ENCODE results near the gene NUMBL.
"Not testable (repeated sequence)": the region's sequence is repeated elsewhere in the genome, so short reads cannot be mapped to it uniquely, and the experiment has no call there.

The NUMBL gene

GRCh38 chr19:40661616-40662015, 28.8 kb downstream of the NUMBL start:
- DNase-seq, result no peak

- DNase-seq, result no peak
These were observed 30.9 kb downstream of the NUMBL start for GRCh38 chr19:40659566-40659965.

- DNase-seq, result no peak
These were observed 31.3 kb downstream of the NUMBL start for GRCh38 chr19:40659116-40659515.

- DNase-seq, result no peak
These were observed 32.4 kb downstream of the NUMBL start for GRCh38 chr19:40658031-40658430.

GRCh38 chr19:40655684-40656083, 34.8 kb downstream of the NUMBL start:
- not testable (repeated sequence) for DNase-seq

GRCh38 chr19:40652303-40652702, 38.1 kb downstream of the NUMBL start:
- DNase-seq, result not testable (repeated sequence)

GRCh38 chr19:40650749-40651305, 39.6 kb downstream of the NUMBL start:
- no peak for DNase-seq

GRCh38 chr19:40649903-40650675, 40.4 kb downstream of the NUMBL start:
- DNase-seq, result not testable (repeated sequence)

- no peak for DNase-seq
These were observed 43.7 kb downstream of the NUMBL start for GRCh38 chr19:40646743-40647254.

- DNase-seq, result no peak
These were observed 47.6 kb downstream of the NUMBL start for GRCh38 chr19:40642757-40643305.

GRCh38 chr19:40642051-40642706, 48.3 kb downstream of the NUMBL start:
- no peak for DNase-seq

GRCh38 chr19:40641281-40641680, 49.2 kb downstream of the NUMBL start:
- no peak for DNase-seq

GRCh38 chr19:40640744-40641143, 49.7 kb downstream of the NUMBL start:
- DNase-seq, result peak; percentile 43

- no peak for DNase-seq
These were observed 50.8 kb downstream of the NUMBL start for GRCh38 chr19:40639638-40639982.

GRCh38 chr19:40638327-40638726, 52.1 kb downstream of the NUMBL start:
- DNase-seq, result no peak

- DNase-seq, result no peak
These were observed 57.2 kb downstream of the NUMBL start for GRCh38 chr19:40633207-40633606.

- no peak for DNase-seq
These were observed 58.0 kb downstream of the NUMBL start for GRCh38 chr19:40632311-40633036.

- no peak for DNase-seq
These were observed 59.8 kb downstream of the NUMBL start for GRCh38 chr19:40630571-40631160.

GRCh38 chr19:40629346-40629745, 61.1 kb downstream of the NUMBL start:
- DNase-seq, result no peak

GRCh38 chr19:40627486-40628279, 62.8 kb downstream of the NUMBL start:
- no peak for DNase-seq

GRCh38 chr19:40626918-40627317, 63.5 kb downstream of the NUMBL start:
- DNase-seq, result no peak

All from hematopoietic multipotent progenitor cell treated with erythropoietin and hydrocortisone succinate and interleukin-3 and kit ligand, for 4 days (in vitro differentiated cells).